NCI-H526 (cell line): ENCODE results near the gene ZNRD2.
"Not testable (repeated sequence)": the region's sequence is repeated elsewhere in the genome, so short reads cannot be mapped to it uniquely, and the experiment has no call there.

Source experiments
- DNase-seq, 2 experiments: peaks; one replicate each; lab custom pipeline; 2025; lab: John Stamatoyannopoulos, UW

The ZNRD2 gene, protein sequence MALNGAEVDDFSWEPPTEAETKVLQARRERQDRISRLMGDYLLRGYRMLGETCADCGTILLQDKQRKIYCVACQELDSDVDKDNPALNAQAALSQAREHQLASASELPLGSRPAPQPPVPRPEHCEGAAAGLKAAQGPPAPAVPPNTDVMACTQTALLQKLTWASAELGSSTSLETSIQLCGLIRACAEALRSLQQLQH

GRCh38 chr11:65569973-65570918 lies at the start of gene ZNRD2:
Gene ZNRD2, plus strand, starts transcription at chr11:65570477. Its CDS starts 15 bp downstream, at chr11:65570492.
- DNase-seq, result peak; percentile 96 to 99

DNA sequence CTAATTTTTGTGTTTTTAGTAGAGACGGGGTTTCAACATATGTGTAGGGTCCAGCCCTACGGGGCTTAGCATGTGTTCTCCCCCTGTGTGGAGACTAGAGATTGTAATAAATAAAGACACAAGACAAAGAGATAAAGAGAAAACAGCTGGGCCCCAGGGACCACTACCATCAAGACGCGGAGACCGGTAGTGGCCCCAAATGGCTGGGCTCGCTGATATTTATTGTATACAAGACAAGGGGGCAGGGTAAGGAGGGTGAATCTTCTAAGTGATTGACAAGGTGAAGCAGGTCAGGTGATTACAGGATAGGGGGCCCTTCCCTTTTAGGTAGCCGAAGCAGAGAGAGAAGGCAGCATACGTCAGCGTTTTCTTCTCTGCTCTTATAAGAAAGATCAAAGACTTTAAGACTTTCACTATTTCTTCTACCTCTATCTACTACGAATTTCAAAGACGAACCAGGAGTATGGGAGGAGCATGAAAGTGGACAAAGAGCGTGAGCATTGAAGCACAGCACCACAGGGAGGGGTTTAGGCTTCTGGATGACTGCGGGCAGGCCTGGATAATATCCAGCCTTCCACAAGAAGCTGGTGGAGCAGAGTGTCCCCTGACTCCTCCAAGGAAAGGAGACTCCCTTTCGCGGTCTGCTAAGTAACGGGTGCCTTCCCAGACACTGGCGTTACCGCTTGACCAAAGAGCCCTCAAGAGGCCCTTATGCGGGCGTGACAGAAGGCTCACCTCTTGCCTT lies 48.3 kb upstream of the ZNRD2 start:
- DNase-seq, result not testable (repeated sequence)

DNA sequence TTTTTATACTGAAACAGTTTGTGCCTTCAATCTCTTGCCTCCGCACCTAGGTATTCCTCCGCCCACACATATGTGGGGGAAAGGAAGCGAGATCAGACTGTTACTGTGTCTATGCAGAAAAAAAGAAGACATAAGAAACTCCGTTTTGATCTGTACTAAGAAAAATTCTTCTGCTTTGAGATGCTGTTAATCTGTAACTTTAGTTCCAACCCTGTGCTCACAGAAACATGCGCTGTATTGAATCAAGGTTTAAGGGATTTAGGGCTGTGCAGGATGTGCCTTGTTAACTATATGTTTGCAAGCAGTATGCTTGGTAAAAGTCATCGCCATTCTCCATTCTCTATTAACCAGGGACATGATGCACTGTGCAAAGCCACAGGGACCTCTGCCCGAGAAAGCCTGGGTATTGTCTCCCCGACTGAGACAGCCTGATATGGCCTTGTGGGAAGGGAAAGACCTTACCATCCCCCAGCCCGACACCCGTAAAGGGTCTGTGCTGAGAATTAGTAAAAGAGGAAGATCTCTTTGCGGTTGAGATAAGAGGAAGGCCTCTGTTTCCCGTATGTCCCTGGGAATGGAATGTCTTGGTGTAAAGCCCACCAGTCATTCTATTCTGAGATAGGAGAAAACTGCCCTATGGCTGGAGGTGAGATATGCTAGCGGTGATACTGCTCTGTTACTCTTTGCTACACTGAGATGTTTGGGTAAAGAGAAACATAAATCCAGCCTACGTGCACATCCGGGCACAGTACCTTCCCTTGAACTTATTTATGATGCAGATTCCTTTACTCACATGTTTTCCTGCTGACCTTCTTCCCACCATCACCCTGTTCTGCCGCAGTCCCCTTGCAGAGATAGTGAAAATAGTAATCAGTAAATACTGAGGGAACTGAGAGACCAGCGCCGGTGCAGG lies 47.3 kb upstream of the ZNRD2 start:
- DNase-seq, result not testable (repeated sequence)

DNA sequence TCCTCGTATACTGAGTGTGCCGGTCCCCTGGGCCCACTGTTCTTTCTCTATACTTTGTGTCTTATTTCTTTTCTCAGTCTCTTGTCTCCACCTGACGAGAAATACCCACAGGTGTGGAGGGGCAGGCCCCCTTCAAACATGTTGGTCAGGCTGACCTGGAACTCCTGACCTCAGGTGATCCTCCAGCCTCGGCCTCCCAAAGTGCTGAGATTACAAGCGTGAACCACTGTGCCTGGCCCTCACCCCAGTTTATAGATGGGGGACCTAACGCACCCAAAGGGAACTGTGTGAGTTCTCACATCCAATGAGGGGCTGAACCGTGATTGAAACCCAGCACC lies 46.7 kb upstream of the ZNRD2 start:
- not testable (repeated sequence) for DNase-seq

DNA sequence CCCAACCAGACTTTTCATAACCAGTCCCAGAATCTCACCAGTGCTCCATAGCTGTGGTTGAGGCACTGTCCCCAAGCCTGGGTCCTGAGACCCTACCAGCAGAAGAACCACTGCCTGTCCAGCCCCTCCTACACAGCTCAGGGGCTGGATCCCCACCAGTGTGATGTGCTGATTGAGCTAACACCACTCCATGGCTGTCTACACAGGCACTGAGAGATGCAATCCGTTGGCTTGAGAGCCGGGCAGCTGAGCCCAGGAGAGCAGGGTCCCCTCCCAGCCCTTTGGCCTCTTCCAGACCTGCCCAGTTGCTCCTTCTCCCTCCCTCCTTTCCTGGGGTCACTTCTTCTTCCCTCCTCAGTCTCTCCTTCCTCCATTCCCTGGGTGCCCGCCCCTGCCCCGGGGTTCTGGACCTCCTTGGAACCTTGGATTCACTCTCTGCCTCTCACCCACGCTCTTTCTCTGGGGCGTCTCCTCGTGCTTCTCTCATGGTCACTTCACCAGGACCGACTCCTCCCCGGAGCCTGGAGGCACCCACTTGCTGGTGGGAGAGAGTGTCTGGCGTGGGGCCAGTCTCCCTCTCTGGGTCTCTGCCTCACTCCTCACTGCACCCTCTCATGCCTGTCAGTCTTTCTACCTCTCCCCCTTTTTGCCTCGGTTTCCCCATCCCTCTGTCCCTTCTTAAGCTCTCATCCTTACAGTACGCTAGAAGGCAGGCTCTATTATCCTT lies 46.1 kb upstream of the ZNRD2 start:
- DNase-seq, result peak in 1 of 2 experiments; percentile 58

DNA sequence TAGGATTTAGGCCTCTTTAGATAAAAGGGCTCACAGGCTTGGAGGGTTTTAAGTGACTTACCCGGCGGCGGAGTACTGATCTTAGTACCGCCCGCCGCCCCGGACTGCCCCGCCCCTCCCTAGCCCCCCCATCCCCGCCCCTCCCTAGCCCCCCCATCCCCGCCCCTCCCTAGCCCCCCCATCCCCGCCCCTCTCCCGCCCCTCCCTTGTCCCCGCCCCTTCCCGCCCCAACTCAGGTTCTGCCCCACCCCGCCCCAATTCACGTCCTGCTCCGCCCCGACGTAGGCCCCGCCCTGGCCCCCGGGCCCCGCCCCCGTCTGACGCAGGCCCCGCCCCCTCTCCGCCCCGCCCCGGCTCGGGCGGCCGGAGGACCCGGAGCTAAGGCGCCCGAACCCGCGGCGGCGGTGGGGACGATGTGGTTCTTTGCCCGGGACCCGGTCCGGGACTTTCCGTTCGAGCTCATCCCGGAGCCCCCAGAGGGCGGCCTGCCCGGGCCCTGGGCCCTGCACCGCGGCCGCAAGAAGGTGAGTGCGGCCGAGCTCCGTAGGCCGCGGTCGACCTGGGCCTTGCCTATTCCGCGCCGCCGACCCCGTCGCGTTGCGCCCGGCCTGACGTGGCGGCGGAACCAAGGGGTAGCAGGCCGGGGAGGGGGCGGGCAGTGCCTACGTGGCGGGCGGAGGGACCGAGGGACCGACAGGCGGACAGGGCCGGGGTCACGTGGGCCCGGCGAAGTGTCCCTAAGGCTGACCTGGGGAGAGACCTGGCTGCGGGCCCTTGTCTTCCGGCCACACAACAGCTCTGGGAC lies 45.3 kb upstream of the ZNRD2 start, which contains the start of gene SCYL1:
Gene SCYL1 (plus strand): TSS at position 343 of the 805 bp plus-strand sequence. CDS start 71 bp downstream, at position 414.
- DNase-seq, result peak; percentile 29 to 83

DNA sequence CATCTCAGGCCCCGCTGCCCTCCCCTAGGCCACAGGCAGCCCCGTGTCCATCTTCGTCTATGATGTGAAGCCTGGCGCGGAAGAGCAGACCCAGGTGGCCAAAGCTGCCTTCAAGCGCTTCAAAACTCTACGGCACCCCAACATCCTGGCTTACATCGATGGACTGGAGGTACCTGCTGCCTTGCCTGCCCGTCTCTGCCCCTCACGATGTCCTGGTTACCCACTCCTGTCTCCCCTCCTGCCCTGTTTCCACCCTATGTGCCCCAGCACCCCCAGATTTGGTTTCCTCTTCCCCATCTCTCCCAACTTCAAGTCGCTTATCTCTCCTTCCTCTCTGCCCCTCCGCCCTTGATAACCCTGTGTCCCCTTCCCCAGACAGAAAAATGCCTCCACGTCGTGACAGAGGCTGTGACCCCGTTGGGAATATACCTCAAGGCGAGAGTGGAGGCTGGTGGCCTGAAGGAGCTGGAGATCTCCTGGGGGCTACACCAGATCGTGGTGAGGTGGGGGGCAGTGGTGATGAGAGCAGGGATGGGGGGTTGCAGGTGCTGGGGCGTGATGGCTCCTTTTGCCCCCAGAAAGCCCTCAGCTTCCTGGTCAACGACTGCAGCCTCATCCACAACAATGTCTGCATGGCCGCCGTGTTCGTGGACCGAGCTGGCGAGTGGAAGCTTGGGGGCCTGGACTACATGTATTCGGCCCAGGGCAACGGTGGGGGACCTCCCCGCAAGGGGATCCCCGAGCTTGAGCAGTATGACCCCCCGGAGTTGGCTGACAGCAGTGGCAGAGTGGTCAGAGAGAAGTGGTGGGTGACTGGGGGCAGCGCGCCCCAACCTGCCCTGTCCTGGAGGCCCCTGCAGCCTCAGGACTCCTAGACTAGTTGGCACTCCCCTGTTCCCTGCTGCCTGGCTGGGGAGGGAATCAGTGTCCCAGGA lies 44.5 kb upstream of the ZNRD2 start:
- peak in 1 of 2 experiments; percentile 60 for DNase-seq

DNA sequence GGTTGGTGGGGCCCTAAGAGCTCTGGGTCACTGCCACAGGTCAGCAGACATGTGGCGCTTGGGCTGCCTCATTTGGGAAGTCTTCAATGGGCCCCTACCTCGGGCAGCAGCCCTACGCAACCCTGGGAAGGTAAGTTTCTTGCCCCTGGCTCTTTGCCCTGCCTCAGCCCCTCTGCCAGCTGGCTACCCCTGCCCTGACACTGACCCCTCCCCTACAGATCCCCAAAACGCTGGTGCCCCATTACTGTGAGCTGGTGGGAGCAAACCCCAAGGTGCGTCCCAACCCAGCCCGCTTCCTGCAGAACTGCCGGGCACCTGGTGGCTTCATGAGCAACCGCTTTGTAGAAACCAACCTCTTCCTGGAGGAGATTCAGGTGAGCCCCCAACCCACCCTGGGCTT lies 43.5 kb upstream of the ZNRD2 start:
- DNase-seq, result no peak

- no peak for DNase-seq
These were observed 41.4 kb upstream of the ZNRD2 start for GRCh38 chr11:65528819-65529350.

GRCh38 chr11:65529475-65530156 lies 40.7 kb upstream of the ZNRD2 start:
- DNase-seq, result no peak

DNA sequence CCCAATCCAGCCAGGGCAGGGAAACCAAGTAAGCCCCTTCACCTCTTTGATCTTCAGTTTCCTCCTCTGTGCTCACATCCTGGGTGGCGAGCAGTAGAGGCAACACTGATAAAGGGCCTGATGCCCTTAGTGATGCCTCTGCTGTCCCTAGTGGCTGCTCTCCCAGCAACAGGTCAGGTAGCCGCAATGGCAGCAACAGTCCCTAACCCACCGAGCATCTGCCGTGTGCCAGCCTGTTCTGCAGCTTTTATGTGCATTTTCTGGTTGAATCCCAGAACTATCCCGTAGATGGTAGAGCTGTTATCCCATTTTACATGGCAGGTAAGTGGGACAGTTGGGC lies 40.1 kb upstream of the ZNRD2 start:
- peak; percentile 9 to 46 for DNase-seq

DNA sequence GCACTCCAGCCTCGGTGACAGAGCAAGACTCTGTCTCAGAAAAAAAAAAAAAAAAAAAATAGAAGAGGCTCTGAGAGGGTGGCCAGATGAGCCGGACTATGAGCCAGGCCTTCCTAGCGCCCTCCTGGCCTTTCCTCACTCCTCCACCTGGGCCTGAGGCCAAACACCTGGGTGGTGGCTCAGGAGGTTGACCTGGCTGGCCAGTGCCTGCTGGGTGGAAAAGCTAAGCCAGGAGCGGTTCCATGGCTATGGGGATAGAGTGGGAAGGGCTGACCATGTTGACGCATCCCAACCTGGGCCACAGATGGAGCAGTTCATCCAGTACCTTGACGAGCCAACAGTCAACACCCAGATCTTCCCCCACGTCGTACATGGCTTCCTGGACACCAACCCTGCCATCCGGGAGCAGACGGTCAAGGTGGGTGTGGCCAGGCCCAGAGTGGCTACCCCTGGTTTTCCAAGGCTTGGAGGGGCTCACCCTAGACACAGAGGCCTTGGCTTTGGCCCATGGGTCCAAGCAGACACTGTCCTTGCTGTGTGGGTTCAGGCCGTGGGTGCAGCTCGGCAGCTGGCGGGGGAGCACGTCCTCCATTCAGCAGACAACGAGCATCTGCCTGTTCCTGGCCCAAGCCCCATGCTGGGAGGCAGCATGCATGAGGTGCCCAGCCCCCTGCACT lies 37.8 kb upstream of the ZNRD2 start:
- no peak for DNase-seq

GRCh38 chr11:65535102-65535501 lies 35.2 kb upstream of the ZNRD2 start:
- no peak for DNase-seq

- no peak for DNase-seq
These were observed 33.6 kb upstream of the ZNRD2 start for GRCh38 chr11:65536412-65537295.

DNA sequence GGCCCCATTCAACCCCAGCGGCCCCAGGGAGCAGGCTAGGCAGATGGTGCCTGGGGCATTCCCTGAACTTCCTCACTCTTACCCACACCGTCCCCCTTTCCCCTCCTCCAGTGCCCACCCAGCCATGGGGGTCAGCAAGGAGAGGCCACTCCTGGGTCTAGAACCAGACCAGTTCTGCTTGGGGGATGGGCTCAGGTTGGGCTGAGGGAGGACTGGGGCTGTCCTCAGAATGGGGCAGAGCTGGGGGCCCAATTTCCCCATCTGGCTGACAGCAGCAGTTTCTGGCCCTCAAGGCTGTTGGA lies 33.0 kb upstream of the ZNRD2 start:
- no peak for DNase-seq

DNA sequence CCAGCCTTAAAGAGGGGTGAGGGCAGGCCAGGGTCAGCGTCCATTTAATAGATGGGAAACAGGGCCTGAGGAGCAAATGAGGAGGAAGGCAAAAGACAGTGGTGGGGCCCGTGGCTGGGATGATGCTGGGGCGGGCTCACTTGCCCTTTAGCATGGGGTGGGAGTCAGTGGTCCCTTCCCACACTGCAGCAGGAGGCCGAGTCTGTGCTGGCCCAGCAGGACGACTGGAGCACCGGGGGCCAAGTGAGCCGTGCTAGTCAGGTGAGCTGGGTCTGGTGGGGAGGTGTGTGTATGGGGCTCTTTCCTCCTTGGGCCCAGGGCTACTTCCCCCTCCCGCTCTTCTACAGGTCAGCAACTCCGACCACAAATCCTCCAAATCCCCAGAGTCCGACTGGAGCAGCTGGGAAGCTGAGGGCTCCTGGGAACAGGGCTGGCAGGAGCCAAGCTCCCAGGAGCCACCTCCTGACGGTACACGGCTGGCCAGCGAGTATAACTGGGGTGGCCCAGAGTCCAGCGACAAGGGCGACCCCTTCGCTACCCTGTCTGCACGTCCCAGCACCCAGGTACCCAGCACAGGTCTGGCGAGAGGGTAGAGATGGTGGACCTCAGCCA lies 32.6 kb upstream of the ZNRD2 start:
- DNase-seq, result no peak
